ENCODE data around the gene RAP1B.

DNA sequence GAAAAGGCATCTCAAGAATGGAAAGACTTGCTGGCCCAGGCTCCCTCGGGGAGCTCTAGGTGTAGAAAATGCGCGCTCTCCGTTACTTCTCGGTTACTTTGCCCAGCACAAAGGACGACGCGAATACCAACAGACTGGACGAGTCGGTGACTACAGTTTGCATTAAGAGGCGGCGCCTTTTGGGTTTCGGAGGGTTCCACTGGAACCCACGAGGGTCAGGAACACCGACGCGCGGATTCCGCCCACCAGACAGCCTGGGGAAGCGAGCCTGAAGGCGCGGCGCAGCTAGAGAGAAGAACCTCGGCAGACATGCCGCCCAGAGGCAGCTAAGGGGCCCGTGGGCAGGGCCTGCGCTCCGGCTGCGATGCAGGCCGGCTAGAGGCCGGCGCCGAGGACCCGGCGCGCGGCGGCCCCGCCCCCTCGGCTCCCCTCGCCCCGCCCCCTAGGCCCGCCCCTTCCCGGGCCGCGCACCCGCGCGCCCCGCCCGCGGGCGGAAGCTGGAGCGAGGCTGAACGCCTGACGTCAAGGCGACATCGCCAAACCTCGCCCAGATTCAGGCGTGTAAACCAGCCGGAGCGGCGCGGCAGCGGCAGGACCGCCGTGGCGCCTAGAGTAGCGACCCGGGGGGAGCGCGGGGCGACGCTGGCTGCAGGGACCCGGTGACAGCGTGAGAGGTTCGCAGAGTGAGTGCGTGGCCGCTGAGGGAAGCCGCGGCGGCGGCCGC is at the start of gene RAP1B:
- TF ChIP-seq POLR2A (IDR thresholded peaks at IDR 0.05): peak; percentile 82
- TF ChIP-seq, protein P1, sequence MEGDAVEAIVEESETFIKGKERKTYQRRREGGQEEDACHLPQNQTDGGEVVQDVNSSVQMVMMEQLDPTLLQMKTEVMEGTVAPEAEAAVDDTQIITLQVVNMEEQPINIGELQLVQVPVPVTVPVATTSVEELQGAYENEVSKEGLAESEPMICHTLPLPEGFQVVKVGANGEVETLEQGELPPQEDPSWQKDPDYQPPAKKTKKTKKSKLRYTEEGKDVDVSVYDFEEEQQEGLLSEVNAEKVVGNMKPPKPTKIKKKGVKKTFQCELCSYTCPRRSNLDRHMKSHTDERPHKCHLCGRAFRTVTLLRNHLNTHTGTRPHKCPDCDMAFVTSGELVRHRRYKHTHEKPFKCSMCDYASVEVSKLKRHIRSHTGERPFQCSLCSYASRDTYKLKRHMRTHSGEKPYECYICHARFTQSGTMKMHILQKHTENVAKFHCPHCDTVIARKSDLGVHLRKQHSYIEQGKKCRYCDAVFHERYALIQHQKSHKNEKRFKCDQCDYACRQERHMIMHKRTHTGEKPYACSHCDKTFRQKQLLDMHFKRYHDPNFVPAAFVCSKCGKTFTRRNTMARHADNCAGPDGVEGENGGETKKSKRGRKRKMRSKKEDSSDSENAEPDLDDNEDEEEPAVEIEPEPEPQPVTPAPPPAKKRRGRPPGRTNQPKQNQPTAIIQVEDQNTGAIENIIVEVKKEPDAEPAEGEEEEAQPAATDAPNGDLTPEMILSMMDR (IDR thresholded peaks at IDR 0.05): no peak
